Smooth muscle cell (in vitro differentiated cells): ENCODE data around the gene GPRC5A. TPM values are rescaled to one million over a fixed set of nuclear protein-coding genes. Genes with fewer than 3 reads are reported as not detected.

Experiments
- DNase-seq: peaks from one replicate; lab custom pipeline; 2025; ENCODE audit not compliant: unreplicated experiment; lab: John Stamatoyannopoulos, UW
- H2AFZ ChIP-seq: fragments of 200-600 bp; sonication (generic); 2 replicates; pipeline ENCODE4 v1.6.0; 2016; ENCODE audit warnings: antibody characterized with exemption, low read depth, mild to moderate bottlenecking
- H3F3A ChIP-seq: fragments of 200-600 bp; sonication (generic); 2 replicates; pipeline ENCODE4 v1.6.0; 2017; ENCODE audit warnings: antibody characterized with exemption, low read depth
- H3K27ac ChIP-seq: fragments of 200-600 bp; sonication (generic); 2 replicates; pipeline ENCODE4 v1.5.1; 2016; ENCODE audit warnings: low read depth, mild to moderate bottlenecking
- H3K27me3 ChIP-seq: fragments of 200-600 bp; sonication (generic); 2 replicates; pipeline ENCODE4 v1.6.1; 2016; ENCODE audit warnings: low read depth, mild to moderate bottlenecking
- H3K36me3 ChIP-seq: fragments of 200-600 bp; sonication (generic); 2 replicates; pipeline ENCODE4 v1.5.1; 2016; ENCODE audit warnings: low read depth
- H3K4me1 ChIP-seq: fragments of 200-600 bp; sonication (generic); 2 replicates; pipeline ENCODE4 v1.5.1; 2016; ENCODE audit warnings: low read depth
- H3K4me2 ChIP-seq: fragments of 200-600 bp; sonication (generic); 2 replicates; pipeline ENCODE4 v1.6.0; 2016; ENCODE audit warnings: mild to moderate bottlenecking
- H3K4me3 ChIP-seq: fragments of 200-600 bp; sonication (generic); 2 replicates; pipeline ENCODE4 v1.5.1; 2016; ENCODE audit warnings: mild to moderate bottlenecking
- H3K79me2 ChIP-seq: fragments of 200-600 bp; sonication (generic); 2 replicates; pipeline ENCODE4 v1.6.0; 2016; ENCODE audit warnings: low read depth, mild to moderate bottlenecking
- H3K9ac ChIP-seq: fragments of 200-600 bp; sonication (generic); 2 replicates; pipeline ENCODE4 v1.6.0; 2016; ENCODE audit warnings: low read depth
- H3K9me3 ChIP-seq: fragments of 200-600 bp; sonication (generic); replicated peaks from 2 replicates; pipeline ENCODE4 v1.5.1; 2016; ENCODE audit warnings: low read depth
- H4K20me1 ChIP-seq: fragments of 200-600 bp; sonication (generic); 2 replicates; pipeline ENCODE4 v1.6.0; 2016; ENCODE audit warnings: low read depth
- CTCF ChIP-seq: fragments of 200-600 bp; sonication (generic); IDR thresholded peaks from 2 replicates; pipeline ENCODE4 v1.5.1; 2017; ENCODE audit warnings: borderline replicate concordance, mild to moderate bottlenecking, antibody characterized with exemption; ENCODE audit not compliant: insufficient read depth, poor library complexity, severe bottlenecking
- WGBS: methylation state at CpG from one replicate; pipeline ENCODE4 v1.1.7; 2016; ENCODE audit warnings: low lambda C conversion rate; 5-methylcytosine and 5-hydroxymethylcytosine counted together
- polyA plus RNA-seq: library from polyadenylated mRNA; unstranded; fragments of >200 nt; fragmentation: Nextera tagmentation; extraction: Ambion mirVana; gene quantifications from 2 replicates; pipeline ENCODE4 v1.2.1, GENCODE V29; 2016
- total RNA-seq: library from RNA; depleted of rRNA; stranded (reverse); fragments of >200 nt; gene quantifications from 2 replicates; pipeline ENCODE4 v1.2.3, GENCODE V29; 2014

The GPRC5A gene
- total and polyA plus RNA-seq, 2 experiments from 2014 or later = 13.6 to 39.2 TPM

DNA sequence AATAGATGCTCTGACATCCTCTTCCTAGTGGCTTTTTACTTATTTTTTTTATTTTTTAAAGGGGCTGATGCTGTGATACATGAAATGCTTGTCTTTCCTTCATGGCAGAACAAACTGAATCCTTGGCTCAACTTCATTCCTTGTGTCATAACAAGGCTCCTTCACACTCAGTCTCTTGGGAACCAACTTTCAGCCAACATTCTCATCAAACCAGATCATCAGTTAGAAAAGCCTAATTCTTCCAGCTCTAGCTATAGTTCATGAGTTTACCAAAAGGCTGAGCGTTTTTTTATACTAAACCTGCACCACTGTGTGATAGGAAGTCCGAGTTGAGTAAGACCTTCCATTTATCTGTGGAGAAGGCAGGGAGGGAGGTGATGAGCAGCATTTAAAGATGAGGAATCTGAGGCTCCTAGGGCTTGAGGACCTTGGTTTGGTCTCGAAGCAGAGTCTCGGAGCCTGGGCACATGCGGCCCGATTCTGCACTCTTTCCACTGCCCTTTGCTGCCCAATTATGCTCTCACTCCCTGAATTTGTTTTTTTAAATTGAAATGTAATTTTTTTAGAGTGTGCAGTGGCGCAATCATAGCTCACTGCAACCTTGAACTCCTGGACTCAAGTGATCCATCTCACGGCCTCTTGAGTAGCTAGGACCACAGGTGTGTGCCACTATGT is 52.4 kb downstream of the GPRC5A start:
- Histone ChIP-seq H3K79me2 (no peaks in the 10 kb centered on the region), H3K9me3 (no peaks in the 10 kb centered on the region), H2AFZ (no peak overlapping the region), H4K20me1 (no peaks in the 10 kb centered on the region), H3K4me3 (no peak overlapping the region), H3F3A (no peaks in the 10 kb centered on the region), H3K27ac (no peak overlapping the region), H3K4me2 (no peak overlapping the region), H3K27me3 (no peaks in the 10 kb centered on the region), H3K4me1 (no peaks in the 10 kb centered on the region), H3K36me3 (no peaks in the 10 kb centered on the region), H3K9ac (no peak overlapping the region)
- no peak for TF ChIP-seq CTCF
- 95% methylated on average over 8 of the region's 8 CpGs for WGBS
- DNase-seq = no peak

- H3K9ac ChIP-seq = no peak overlapping the region
- H3K9me3 ChIP-seq = no peaks in the 10 kb centered on the region
- no peaks in the 10 kb centered on the region for H4K20me1 ChIP-seq
- H3K4me2 ChIP-seq = no peak overlapping the region
- DNase-seq = no peak
- no peak overlapping the region for H3K27ac ChIP-seq
- H3K36me3 ChIP-seq = no peaks in the 10 kb centered on the region
- no peaks in the 10 kb centered on the region for H3K27me3 ChIP-seq
- no peaks in the 10 kb centered on the region for H3K4me1 ChIP-seq
- no peak overlapping the region for H2AFZ ChIP-seq
- TF ChIP-seq CTCF = no peak
- no peaks in the 10 kb centered on the region for H3F3A ChIP-seq
- no peaks in the 10 kb centered on the region for H3K79me2 ChIP-seq
- no peak overlapping the region for H3K4me3 ChIP-seq
Measured at GRCh38 chr12:12945591-12945990, 54.2 kb downstream of the GPRC5A start.

- Histone ChIP-seq H4K20me1 (no peaks in the 10 kb centered on the region), H3K9me3 (no peaks in the 10 kb centered on the region), H3K4me2 (no peak overlapping the region), H3F3A (no peaks in the 10 kb centered on the region), H2AFZ (no peak overlapping the region), H3K9ac (no peak overlapping the region), H3K4me1 (no peaks in the 10 kb centered on the region), H3K79me2 (no peaks in the 10 kb centered on the region), H3K27ac (no peak overlapping the region), H3K4me3 (no peak overlapping the region), H3K36me3 (no peaks in the 10 kb centered on the region), H3K27me3 (no peaks in the 10 kb centered on the region)
- TF ChIP-seq CTCF = no peak
- 90% methylated on average over 7 of the region's 7 CpGs for WGBS
- DNase-seq = no peak
Measured at GRCh38 chr12:12946686-12947355, 55.5 kb downstream of the GPRC5A start.

DNA sequence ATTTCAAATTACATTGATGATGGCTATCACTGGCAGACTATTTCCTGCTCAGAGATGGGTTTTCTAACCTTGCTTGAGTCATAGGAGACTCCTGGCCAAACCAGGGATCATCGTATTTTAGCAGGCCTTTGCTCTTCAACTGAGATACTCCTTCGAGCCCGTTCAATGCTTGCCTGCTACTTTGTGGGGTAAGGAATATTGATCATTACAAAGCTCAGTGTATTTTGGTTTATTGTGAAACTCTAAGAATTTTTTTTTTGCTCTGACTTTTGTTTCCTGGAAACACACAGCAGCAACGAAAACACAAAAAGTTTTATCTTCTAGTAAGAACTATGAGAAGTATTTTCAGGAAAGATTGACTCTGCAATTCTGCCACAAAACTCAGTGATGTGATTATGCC is 56.5 kb downstream of the GPRC5A start:
- no peak overlapping the region for H3K4me2 ChIP-seq
- H4K20me1 ChIP-seq = no peaks in the 10 kb centered on the region
- no peak overlapping the region for H3K27ac ChIP-seq
- no peak for DNase-seq
- H3K9me3 ChIP-seq = no peaks in the 10 kb centered on the region
- H3K27me3 ChIP-seq = no peaks in the 10 kb centered on the region
- no peak for TF ChIP-seq CTCF
- H3K9ac ChIP-seq = no peak overlapping the region
- 94% methylated on average over 4 of the region's 4 CpGs for WGBS
- no peak overlapping the region for H3K4me3 ChIP-seq
- no peaks in the 10 kb centered on the region for H3K36me3 ChIP-seq
- no peaks in the 10 kb centered on the region for H3K4me1 ChIP-seq
- H2AFZ ChIP-seq = no peak overlapping the region
- no peaks in the 10 kb centered on the region for H3K79me2 ChIP-seq
- no peaks in the 10 kb centered on the region for H3F3A ChIP-seq
